ENCODE measurements around the gene UBE2S.

Gene UBE2S

DNA sequence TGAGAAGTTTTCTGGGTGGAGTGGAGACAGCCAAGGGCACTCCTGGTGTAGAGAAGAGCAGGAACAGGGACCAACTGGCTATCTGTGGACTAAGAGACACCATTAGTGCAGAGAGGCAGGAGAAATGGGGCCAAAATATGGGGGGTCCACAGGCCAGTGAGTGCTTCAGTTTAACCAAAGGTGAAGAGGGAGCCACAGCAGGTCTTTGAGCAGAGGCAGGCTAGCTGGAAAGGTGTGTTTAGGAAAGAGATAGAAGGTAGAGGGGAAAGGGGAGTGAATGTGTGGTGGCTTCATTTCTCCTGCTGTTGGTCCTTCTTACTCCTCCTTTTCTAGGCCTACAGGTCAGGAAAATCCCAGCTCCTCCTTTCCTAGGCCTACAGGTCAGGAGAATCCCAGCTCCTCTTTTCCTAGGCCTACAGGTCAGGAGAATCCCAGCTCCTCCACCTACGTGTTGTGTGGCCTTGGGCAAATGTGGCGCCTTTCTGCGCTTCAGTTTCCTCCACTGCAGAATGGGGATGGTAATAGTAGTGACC, 25.0 kb downstream of the UBE2S start:
- DNase-seq: no peak

DNA sequence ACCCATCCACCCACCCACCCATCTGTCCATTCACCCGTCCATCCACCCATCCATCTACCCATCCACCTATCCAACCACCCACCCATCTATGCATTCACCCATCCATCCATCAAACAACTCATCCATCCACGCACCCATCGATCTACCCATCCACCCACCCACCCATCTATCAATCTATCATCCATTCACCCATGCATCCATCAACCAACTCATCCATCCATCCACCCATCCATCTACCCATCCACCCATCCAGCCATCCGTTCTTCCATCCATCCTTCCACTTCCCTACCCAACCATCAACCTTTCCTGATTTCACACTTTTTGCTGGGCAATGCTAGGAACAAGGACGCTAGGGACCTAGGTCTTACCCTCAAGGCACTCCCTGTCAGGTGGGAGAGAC, 25.6 kb downstream of the UBE2S start:
- DNase-seq: no peak

DNA sequence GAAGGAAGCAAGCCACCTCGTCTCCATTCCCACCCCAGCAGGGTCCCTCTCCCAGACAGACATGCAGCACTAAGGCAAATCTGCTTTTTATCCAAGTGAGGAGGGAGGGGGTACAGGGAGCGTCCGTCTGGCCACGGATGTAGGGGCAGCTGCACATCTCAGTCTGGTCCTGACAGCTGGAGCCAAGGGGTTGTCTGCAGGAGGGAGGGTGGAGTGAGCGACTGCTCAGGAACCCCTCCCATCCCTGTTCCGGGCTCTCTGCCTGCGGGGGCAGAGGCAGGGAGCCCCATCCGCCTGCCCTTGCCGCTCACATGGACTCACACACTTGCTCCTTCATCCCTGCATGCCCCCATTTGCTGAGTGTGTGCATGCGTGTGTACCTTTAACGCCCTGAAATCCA, 28.4 kb downstream of the UBE2S start:
- DNase-seq: no peak

DNA sequence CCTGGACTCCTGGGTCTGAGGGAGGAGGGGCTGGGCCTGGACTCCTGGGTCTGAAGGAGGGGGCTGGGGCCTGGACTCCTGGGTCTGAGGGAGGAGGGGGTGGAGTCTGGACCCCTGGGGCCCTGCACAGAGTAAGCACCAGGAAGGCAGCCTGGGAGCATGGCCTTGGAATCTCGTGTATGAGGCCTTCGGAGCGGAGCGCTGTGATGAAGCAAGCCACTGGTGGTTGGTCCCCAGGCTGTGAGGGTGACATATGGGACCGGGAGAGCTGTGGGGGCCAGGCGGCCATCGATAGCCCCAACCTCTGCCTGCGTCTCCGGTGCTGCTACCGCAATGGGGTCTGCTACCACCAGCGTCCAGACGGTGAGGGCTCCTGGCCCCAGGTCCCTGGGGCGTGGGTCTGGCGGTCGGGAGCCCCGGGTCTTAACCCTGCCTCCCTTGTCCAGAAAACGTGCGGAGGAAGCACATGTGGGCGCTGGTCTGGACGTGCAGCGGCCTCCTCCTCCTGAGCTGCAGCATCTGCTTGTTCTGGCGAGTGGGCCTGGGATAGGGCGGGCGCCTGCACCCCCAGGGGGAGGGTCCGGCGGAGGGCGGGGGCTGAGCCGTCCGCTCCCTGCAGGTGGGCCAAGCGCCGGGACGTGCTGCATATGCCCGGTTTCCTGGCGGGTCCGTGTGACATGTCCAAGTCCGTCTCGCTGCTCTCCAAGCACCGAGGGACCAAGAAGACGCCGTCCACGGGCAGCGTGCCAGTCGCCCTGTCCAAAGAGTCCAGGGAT, 30.0 kb downstream of the UBE2S start:
- DNase-seq: no peak

DNA sequence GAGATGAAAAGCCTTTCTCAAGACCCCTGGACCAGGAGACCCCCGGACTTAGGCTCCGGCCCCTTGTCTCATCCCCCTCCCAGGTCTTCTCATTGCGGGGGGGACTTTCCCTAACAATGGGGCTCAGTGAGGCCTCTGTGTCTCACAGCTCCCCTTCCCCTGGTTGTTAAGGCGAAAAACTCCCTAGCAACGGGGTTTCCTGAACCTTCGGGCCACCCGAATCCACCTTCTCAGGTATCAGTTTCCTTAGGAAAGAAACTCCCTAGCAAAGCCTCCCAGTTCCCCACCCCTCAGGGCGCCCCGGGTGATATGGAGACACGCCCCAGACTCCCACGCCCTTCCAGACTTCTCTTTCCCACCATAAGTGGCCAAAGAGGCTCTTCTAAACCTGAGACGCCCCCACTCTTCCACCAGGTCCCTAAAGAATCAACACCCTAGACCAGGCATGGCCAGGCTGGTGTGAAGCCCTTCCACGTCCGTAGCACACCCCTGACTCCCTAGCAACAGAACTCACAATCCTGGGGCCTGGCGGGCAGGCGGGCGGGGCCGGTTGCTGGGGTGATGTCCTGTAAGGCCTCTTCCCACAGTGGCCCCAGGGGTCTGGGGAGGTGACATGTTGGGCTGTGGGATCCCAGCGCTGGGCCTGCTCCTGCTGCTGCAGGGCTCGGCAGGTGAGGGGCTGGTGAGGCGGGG, 31.2 kb downstream of the UBE2S start, which contains the start of gene TMEM190:
Gene TMEM190 (plus strand): TSS at position 586 of the 693 bp plus-strand sequence. CDS start 28 bp downstream, at position 614.
- no peak for DNase-seq

DNA sequence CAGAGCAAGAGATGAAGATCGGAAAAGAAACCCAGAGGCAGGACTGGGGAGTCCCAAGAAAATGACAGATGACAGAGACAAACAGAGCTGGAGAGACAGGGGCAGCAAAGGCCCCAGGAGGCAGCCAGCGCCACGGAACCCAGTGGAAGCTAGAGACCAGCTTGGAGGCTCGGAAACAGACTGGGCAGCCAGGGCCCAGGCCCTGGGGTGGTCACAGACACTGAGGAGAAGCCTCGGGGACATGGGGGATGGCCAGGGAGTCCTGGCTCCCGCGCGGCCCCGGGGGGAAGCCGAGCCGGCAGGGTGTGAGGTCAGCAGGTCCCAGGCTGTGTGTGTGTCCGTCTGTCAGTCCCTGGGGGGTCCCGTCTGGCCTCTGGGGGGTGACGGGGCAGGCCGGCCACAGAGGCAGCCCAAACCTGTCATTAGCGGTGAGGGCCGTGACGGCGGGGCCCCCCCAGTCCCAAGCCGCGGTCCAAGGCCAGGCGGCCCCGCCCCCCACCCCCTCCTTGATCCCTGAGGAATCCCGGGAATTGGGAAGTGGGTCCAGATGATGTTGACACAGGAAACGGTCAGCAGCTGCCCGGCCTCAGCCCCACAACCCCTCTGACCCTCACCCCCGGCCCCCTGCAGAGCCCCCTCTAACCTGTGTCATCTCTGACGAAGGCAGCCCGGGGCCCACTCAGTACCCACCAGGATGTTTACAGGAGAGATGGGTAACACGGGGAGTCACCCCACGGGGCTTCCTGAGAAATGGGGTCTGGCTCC, 33.4 kb downstream of the UBE2S start:
- DNase-seq: no peak

DNA sequence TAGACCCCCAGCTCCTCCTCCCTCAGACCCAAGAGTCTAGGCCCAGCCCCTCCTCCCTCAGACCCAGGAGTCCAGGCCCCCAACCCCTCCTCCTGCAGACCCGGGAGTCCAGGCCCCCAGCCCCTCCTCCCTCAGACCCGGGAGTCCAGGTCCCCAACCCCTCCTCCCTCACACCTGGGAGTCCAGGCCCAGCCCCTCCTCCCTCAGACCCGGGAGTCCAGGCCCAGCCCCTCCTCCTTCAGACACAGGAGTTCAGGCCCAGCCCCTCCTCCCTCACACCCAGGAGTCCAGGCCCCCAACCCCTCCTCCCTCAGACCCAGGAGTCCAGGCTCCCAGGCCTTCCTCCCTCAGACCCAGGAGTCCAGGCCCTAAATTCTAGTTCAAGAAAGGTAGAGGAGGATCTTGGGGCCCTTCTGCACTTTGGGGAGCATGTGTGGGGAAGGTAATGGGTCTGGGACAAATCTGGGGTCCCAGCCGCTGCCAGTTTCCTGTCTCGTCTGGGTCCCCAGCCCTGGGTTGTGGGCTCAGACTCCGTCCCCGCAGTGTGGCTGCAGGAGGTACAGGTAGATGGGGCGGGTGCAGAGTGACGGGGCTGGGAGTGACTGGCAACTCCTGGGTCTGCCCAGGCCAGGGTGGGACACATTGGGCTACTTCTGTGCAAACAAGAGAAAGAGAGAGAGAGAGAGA, 34.1 kb downstream of the UBE2S start:
- no peak for DNase-seq

DNA sequence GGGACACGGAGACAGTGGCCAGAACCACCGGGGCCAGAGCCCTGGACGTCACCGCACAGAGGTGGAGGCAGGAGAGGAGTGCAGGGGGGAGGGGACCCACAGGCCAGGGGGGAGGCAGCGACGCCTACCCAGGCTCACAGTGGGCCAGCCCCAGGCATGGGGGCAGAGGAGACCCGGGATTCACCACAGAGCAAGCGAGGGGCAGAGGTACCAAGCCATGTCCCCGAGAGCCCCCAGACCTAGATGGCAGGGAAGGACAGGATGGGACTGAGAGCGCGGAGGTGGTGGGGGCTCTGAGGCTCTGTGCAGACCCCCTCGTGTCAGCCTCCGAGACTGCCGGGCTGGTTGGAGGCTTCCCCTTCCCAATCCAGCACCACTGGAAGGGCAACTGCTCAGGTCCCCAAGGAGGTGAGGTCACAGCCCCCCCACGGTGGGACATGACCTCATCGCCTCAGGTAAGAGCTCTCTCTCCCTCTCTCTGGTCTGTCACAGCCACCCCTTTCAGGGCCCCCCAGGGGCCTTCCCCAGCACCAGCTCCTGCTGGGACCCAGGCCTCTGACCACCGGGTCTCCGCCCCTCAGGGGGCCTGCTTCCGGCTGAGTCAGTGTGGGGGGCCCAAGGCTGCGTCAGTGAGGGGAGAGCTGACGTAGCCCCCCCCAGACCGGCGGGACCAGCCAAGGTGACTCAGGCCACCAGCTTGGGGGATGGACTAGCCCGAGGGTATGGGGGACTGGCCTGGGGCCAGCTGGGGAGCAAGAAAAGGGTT, 35.1 kb downstream of the UBE2S start:
- DNase-seq: no peak

DNA sequence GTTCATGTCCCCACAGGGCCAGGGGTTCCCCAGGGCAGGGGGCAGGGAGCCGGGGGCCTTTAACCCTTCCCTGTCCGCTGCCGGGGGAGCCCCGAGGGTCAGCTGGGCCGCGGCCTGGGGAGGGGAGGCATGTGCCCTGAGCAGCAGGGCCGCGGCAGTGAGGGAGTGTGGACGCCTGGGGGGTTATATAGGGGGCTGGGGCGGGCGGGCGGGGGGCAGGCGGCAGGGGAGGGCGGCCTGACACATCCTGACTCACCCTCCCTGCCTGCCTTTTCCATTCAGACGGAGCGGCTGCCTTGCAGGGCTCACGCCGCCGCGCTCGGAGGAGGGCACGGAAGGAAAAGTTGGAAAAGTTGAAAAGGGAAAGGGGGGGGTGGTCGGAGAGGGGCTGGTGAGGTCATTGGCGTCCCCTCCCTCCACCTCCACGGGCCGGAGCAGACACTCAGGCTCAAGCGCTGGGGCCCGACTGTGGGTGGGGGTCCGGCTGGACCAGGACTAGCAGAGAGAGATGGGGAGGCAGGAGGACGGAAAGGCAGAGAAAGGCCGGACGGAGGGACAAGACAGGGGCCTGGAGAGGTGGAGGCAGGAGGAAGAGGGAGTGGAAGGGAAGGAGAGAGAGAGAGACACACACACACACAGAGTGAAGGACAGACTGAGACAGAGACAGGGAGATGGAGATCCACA, 37.1 kb downstream of the UBE2S start, which contains the start of gene IL11:
Gene IL11 (minus strand): TSS at position 159 of the 684 bp plus-strand sequence. CDS start 153 bp downstream, at position 6.
- no peak for DNase-seq

DNA sequence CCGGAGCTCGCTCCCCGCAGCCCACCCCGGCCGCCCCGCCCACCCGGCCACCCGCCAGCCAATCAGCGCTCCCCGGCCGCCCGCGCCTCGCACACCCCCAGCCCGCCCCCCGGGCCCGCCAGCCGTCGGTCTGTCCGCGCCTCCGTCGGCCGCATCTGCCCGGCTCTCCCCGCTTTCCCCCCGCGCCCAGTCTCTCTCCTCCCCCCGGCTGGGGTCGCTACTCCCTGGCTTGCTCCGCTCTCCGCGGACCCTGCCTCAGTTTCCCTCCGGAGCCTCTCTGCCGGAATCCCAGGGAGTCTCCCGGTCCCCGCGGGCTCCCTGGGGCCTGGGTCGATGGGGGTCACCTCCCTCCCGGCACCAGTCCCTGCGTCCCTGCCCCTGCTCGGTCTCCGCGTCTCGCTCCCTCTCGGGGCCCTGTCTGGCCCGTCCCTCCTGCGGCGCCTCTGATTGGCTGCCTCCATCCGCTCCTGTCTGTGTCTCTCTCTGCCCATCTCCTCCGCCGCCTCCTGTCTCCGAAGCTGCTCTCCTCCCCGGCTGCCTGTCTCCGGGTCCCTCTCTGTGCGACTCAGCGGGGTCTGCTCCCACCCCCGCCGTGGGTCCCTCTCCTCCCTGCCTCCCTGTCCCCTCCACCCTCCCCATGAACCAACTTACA, 37.8 kb downstream of the UBE2S start:
- no peak for DNase-seq

DNA sequence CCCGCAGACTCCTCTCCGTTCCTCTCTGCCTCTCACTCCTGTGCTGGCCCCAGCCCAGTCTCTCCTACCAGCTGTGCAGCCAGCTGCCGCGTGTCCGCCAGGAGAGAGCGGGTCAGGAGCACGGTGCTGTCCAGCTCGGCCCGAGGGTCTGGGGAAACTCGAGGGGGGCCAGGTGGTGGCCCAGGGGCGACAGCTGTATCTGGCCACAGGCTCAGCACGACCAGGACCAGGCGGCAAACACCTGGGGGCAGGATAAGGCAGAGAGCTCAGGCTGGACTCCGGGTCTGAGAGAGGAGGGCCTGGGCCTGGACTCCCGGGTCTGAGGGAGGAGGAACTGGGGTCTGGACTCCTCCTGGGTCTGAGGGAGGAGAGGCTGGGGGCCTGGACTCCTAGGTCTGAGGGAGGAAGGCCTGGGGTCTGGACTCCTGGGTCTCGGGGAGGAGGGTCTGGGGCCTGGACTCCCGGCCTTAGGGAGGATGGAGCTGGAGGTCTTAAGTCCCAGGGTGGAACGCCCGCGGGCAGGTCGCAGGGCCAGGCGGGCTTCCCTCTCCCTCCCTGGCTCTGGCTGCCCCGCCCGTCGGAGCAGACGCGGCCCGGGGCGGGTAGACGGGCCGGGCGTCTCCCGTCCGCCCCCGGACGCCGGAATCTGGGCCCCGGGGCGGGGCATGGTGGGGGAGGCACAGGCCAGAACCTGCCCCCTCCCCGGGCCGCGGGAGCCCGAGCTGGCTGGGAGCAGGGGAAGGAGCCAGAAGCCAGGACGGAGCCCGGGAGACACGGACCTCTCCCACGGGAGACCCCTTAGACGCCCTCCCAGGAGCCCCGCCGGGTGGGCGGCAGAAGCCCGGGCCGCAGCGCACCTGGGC, 38.7 kb downstream of the UBE2S start:
- DNase-seq: no peak

DNA sequence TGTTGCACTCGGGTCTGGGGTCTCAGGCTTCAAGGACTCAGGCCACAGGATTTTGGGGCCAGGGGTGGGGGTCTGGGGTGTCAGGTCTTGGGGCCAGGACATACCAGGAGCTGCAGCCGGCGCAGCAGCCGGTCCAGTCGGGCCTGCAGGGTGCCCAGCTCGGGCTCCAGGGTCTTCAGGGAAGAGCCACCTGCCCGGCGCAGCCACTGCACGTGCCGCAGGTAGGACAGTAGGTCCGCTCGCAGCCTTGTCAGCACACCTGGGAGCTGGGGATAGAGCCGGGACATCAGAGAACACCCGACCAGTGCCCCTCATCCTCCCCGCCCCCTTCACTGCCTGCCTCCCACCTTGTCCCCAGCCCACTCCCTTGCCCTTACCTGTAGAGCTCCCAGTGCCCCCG, 39.5 kb downstream of the UBE2S start:
- no peak for DNase-seq

DNA sequence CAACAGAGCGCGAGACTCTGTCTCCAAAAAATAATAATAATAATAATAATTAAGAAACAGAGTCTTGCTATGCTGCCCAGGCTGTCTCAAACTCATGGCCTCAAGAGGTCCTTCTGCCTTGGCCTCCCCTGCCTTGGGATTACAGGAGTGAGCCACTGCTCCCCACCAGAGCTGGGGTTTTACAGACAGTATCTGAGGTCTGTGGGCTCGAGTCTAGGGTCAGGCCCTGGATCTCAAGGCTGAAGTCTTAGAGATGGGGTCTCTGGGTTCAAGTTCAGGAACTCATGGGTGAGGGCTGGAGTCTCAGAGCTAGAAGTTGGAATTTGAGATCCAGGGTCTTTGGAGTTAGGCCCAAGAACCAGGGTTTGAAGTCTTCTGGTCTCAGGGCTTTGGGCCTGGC, 40.8 kb downstream of the UBE2S start:
- no peak for DNase-seq

DNA sequence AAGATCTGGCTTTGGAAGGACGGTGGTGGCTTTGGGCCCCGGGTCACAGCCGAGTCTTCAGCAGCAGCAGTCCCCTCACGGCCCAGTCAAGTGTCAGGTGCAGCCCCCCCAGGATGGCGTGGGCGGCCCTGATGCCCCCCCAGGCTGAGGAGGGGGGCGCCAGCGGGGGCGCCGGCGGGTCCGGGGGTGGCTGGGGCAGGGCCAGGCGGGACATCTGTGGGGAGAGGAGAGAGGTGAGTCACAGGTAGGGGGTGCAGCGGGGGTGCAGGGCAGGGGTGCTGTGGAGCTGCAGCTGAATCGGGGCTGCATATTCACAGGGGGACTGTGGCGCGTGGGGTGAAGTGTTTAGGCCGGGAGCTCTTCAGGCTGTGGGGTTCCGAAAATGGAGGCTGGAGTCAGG, 41.6 kb downstream of the UBE2S start:
- no peak for DNase-seq

DNA sequence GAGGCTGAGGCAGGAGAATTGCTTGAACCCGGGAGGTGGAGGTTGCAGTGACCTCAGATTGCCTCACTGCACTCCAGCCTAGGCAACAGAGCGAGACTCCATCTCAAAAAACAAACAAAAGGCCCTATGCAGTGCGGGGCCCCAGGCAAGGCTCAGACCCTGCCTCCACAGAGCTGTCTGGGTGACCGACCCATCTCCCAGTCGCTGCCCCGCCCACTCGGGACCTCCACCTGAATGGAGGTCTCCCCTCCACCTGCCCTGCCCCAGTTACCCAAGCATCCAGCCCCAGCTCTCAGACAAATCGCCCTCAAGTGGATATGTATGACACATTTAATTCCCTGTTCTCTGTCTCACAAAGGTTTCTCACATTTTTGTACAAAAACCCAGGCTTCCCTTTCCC, 42.3 kb downstream of the UBE2S start:
- DNase-seq: no peak

DNA sequence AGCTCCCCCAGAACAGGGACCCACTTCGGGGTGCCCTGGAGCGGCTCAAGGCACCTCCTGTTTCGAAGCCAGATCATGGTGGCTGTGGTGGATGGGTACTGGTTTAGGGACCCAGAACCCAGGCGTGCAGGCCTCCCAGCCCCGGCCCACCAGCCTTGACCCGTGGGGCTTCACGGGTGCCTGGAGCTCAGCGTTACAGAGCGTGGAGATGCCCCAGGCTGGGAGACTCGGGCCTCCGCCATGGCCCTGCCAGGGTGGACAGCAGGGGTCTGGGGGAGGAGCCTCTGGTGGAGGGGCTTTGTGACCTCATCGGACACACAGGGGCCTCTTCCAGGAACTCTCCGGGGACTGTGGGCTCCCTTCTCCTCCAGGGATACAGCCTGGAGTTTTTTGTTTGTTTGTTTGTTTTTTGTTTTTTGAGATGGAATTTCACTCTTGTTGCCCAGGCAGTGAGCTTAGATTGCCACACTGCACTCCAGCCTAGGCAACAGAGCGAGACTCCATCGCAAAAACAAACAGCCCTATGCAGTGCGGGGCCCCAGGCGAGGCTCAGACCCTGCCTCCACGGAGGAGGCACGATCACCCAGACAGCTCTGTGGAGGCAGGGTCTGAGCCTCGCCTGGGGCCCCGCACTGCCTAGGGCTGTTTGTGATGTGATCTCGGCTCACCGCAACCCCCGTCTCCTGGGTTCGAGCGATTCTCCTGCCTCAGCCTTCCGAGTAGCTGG, 44.4 kb downstream of the UBE2S start, which contains the start of gene GARIN5B:
Gene GARIN5B (minus strand): TSS at position 271 of the 727 bp plus-strand sequence. CDS start 194 bp downstream, at position 77.
- no peak for DNase-seq

DNA sequence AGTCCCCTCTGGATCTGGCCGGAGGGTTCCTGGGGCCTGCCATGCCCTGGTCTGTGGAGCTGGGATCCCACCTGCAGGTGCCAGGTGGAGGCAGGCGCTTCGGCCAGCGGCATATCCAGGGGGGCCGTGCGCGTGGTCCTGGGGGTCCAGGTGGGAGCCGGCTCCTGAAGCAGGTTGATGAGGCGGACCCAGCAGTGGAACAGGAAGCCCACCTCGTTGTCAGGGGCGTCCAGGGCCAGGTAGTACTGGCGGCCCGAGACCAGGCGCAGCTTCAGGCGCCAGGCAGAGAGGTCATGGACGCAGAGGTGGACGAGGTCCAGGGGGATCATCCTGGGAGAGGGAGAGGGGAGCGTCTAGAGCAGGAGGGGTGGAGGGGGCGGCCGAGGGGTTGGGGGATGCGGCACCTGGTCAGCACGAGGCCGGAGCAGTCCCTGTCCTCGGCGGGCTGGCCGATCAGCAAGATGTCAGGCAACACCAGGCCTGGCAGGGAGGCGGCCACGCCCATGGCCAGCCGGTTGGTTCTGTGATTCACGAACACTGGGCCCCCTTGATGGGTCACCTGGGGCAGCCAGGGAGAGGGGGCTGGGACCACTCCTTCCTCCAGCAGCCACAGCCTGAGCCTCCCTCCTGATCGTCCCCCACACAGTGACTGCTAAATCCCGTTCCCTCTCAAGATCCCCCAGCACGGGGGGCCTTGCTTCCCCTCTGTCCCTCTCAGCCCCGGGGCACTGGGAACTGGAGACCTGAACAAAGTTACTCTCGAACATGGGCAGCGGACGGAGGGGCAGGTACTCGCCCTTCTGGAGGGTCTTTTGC, 45.2 kb downstream of the UBE2S start:
- no peak for DNase-seq

DNA sequence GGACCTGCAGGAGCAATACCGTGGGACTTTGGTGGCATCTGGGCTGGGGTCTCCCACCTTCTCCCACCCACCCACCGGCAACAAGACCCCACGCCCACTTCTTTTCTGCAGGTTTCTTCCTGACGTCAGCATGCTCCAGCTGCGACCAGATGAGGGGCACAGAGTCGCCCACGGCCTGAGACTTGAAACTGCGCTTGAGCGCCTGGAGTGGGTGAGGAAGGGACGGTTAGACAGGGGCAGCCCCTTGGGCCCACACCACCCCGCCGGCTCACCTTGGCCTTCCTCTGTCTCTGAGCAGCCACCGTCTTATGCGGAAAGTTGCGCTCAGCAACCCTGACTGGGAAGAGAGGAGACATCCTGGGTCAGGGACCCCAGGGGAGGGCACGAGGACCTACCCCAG, 46.7 kb downstream of the UBE2S start:
- DNase-seq: no peak
